Stomach smooth muscle (tissue), 2 donors: ENCODE measurements around the gene SLCO2B1.

Experiments used
- H3K27ac ChIP-seq: one replicate; pipeline ENCODE4 v1.7.0; 2013; ENCODE audit warnings: mild to moderate bottlenecking, low read length, inconsistent platforms
- H3K27me3 ChIP-seq, 2 donors: one replicate each; pipeline ENCODE4 v1.7.0; 2013; ENCODE audit warnings: low read length in 2 of 2; ENCODE audit not compliant: insufficient read depth in 2 of 2, control insufficient read depth in 1 of 2
- H3K36me3 ChIP-seq, 2 donors: one replicate each; pipeline ENCODE4 v1.7.0; 2013; ENCODE audit warnings: low read length in 2 of 2; ENCODE audit not compliant: control insufficient read depth in 2 of 2, insufficient read depth in 2 of 2
- H3K4me1 ChIP-seq: one replicate; pipeline ENCODE4 v1.7.0; 2013; ENCODE audit warnings: low read length; ENCODE audit not compliant: control insufficient read depth, insufficient read depth
- H3K4me3 ChIP-seq, 2 donors: one replicate each; pipeline ENCODE4 v1.7.0; 2013; ENCODE audit warnings: low read length in 2 of 2
- H3K9ac ChIP-seq, 2 donors: one replicate each; pipeline ENCODE4 v1.7.0; 2013; ENCODE audit warnings: low read length in 2 of 2, mild to moderate bottlenecking in 1 of 2
- H3K9me3 ChIP-seq, 2 donors: one replicate each; pipeline ENCODE4 v1.7.0; 2013; ENCODE audit warnings: low read length in 2 of 2; ENCODE audit not compliant: control insufficient read depth in 2 of 2
- donor health status: healthy.
- donor health status: Pancreatic carcinoma.

SLCO2B1 gene

GRCh38 chr11:75254326-75254725 lies 103.4 kb downstream of the SLCO2B1 start:
- H3K27me3 ChIP-seq = peaks cover 3 to 4% of the 10 kb centered on the region in 2 donors
- no peak overlapping the region for H3K27ac ChIP-seq
- H3K9me3 ChIP-seq = no peaks in the 10 kb centered on the region
- no peak overlapping the region for H3K9ac ChIP-seq
- no peaks in the 10 kb centered on the region for H3K4me1 ChIP-seq
- no peaks in the 10 kb centered on the region for H3K36me3 ChIP-seq
- H3K4me3 ChIP-seq = no peak overlapping the region
